ENCODE results near the gene NEMP2.
"Not testable (repeated sequence)": the region's sequence is repeated elsewhere in the genome, so short reads cannot be mapped to it uniquely, and the experiment has no call there.

The NEMP2 gene

DNA sequence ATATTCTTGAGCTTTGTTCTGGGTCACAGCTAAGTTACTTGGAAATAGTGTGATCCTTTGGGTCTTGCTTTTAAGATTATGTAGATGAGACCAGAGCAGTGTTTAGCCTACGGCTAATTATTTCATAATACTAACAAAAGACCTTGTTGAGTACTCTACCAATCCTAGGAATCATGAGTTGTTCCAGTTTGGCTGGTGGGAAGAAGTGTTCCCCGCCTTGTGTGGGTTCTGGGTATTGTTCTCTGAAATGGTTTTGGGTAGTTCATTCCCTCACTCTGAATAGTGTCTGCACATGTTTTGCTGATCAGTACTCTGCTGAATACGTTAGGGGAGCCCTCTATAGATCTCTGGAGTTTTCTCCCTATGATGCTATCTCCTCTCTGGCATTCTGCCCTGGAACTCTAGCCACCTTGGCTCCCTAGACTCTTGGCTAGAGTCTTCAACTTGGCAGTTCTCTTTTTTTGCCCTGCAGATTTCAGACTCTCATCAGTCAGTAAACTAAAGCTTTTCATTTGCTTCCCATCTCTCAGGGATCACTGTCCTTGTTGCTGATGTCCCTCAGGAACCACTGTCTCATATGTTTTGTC is 48.4 kb downstream of the NEMP2 start:
- DNase-seq: peak; percentile 57

DNA sequence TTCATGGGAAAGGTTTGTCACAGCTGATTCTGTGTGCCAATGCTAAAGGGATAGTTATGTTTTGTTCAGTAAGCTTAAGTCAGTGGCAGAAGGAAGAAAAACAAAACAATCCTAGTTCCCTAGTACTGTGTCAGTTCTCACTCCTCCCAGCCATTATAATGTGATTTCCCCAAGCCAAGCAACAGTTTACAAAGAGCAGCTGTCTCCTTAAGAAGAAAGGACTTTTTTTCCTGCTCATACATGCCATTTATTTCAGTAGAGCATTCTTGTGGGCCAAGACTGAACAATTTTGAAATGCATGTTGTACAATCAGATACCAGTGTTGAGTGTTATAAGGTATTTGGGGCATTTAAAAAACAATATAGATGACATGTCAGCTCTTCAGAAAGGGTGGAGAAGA is 52.1 kb downstream of the NEMP2 start:
- DNase-seq: no peak

GRCh38 chr2:190481339-190481738 is 53.2 kb downstream of the NEMP2 start:
- no peak for DNase-seq

- DNase-seq: peak; percentile 46
Measured at GRCh38 chr2:190478572-190479195, 55.8 kb downstream of the NEMP2 start.

- peak; percentile 71 for DNase-seq
Measured at GRCh38 chr2:190477661-190478454, 56.7 kb downstream of the NEMP2 start.

DNA sequence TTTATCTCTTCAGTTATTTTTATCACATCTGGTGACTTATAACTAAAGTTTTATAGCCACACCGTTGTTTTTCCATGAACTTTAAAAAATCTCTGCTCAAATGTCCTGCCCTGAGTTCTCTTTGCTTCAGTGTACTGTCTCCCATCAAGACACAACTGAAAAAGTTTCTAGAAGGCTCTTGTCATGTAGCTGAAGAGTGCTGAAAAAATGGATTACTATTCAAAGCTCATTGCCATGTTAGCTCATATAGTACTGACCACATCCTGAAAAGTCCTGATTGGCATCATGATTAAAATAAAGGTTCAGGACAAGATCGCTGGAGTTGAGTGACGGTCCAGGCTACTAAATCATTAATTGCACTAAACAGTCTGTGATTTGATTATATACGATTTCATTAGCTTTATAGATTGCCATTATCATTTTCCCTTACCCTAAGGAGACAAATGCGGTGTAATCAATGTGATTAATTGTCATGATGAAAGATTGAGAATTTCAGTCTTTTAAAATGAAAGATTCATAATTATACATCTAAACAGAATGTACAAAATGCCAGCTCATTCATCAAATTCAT is 64.2 kb downstream of the NEMP2 start:
- no peak for DNase-seq

DNA sequence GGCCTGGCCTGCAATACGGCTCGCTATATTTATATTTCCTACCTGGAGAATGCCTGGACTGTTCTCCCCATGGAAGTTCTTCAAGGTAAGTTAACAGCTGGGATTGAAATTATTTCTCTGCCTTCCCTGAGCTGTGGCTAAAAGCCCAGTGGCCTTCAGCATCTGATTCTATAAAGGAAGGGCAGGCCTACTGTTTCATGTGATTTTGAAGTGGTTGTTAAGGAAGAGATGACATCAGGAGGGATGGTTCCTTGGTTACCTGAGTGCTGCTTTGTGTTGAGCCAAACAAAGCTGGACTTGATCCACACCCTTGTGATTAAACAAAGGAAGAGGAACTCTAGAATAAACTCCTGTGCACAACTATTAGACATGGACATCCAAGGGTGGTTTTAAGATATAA is 64.8 kb downstream of the NEMP2 start:
- peak; percentile 53 for DNase-seq

DNA sequence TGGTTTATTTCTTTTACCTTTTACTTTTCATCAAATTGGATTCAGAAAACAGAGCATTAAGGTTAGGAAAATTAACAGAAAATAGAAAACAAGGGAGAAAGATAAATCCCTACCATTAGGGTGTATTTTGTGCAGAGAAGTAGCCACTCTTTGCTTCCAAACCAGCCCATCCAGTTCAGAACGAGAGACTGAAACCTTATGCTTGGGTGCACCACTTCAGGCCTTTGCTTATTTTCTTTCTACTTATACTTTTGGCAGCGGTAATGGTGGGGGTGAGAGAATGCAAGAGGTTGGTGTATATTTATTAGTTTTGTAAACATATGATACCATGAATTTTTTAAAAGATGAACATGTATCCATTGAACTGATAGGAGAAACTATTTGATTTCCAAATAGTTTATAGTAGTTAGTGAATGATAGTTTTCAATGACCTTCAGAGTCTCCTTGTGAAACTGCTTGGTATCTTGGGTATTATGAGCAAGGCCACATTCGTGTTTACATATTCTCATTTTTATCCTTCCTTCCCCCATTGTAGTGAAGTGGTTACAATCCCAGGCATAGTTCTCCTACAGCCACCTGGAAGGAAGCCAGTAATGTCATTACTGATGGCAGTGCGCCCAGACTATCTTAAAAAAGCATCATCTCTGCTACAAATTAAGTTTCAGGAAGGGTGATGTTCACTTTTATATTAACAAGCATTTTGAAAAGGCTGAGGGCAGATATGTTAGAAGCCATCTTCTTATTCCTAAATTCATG is 65.5 kb downstream of the NEMP2 start:
- DNase-seq: peak; percentile 96

- not testable (repeated sequence) for DNase-seq
Measured at GRCh38 chr2:190468354-190468753, 66.2 kb downstream of the NEMP2 start.

DNA sequence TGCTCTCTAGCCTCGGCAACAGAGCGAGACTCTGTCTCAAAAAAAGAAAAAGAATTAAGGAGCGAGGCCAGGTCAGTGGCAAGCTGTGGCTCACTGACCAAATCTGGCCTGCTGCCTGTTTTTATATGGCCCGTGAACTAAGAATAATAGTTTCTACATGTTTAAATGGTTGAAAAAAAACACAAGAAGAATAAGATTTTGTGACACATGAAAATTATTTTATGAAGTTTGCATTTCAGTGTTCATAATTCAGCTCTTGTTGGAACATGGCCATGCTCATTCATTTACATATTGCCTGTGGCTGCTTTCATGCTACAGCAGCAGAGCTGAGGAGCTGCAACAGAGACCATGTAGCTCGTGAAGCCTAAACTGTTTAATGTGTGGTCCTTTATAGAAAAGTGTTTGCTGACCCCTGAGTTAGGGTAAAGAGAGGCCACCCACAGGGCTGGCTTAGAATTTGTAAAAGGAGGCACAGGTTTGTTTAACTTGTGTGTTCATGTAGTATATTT is 66.9 kb downstream of the NEMP2 start:
- no peak for DNase-seq

- no peak for DNase-seq
Measured at GRCh38 chr2:190466819-190467446, 67.6 kb downstream of the NEMP2 start.

DNA sequence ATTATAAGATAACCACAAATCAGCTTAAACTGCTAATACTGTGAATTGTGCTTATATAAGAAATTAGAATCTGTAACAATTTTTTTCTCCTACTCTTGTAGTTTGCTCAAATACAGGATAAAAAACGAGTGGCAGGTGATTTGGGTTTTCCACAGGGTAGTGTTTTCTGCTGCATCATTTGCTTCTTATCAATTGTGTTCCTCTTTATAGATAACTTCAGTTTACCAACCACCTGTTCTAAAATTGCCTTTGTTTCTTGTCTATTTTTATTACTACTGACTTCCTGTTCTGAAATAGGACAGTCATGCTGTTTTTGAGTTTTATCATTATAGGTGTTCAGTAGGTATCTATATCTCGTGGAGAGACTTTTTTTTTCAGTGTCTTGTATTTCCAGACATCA is 69.5 kb downstream of the NEMP2 start:
- peak; percentile 35 for DNase-seq

GRCh38 chr2:190462611-190463010 is 71.9 kb downstream of the NEMP2 start:
- peak; percentile 71 for DNase-seq

DNA sequence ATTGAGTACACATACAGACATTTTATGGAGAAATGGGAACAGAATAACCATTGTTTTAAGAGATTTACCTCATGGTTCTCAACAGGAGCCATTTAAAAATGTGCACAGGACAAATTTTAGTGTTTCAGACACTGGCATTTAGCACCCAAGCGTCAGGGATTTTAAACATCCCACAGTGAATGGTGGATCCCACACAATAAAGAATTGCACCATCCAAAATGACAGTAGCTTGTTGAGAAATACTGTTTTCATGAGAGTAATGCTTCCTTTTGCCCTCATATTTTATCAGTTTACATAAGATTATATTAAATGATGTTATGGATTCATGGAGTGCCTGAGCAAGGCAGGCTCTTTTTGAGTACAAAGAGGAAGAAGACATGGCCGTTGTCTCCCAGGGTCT is 72.3 kb downstream of the NEMP2 start:
- no peak for DNase-seq

DNA sequence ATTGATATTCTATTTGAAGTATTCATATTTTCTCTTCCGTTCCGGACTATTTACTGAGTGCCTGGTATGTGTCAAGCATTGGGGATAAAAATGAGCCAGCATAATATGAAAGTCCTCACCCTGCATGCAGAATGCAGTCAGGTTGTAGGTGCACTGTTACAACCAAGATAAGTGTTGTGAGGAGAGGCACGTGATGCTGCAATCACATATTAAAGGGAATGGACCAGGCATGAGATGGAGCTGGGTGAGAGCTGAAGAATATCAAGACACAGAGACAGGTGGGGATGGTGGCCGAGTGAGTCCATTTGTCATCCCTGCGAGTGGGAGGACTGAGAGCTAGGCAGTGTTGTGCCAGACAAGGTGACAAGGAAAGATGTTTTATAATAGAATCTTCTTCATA is 74.0 kb downstream of the NEMP2 start:
- no peak for DNase-seq

- peak; percentile 95 for DNase-seq
Measured at GRCh38 chr2:190459881-190460280, 74.6 kb downstream of the NEMP2 start.

GRCh38 chr2:190458352-190459107 is 76.0 kb downstream of the NEMP2 start:
- no peak for DNase-seq

GRCh38 chr2:190457256-190457655 is 77.3 kb downstream of the NEMP2 start:
- no peak for DNase-seq

DNA sequence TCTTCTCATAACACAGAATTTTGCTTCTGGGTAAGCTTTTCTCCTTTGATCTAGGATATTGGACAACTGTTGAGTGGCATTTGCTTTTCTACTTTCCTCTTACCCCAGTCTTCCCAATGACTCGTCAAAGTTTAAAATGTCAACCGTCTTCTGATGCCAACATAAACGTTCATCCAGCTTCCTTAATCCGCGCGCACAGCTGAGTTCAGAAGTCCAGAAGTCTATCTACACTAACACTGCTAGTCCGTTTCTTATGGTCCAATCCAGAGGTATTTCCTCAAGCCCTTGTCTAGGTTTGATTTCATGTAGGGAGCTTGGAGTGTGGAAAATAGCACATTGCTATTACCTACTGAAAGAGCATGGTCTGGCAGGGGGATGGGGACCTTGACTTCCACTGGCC is 77.7 kb downstream of the NEMP2 start:
- no peak for DNase-seq

GRCh38 chr2:190455358-190456095 is 79.0 kb downstream of the NEMP2 start:
- DNase-seq: no peak

DNA sequence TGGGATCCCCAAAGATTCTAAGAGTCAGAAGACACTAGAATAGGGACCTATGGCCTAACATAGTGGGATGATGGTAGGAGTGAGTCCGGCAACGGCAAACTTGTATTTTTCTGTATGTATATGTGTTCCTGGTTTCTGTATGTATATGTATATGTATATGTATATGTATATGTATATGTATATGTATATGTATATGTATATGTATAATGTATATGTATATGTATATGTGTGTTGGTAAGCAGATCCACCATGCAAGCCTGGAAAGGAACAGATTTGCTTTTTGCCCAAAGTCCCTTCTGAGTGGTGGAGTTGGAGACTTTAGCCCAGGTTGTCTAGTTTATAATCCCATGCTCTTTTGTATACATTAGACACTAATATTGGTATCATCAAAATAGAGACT is 79.7 kb downstream of the NEMP2 start:
- no peak for DNase-seq

Measured in hematopoietic multipotent progenitor cell treated with erythropoietin and hydrocortisone succinate and interleukin-3 and kit ligand, for 8 days (in vitro differentiated cells).